ENCODE measurements around the gene BAIAP3. TPM values are rescaled to one million over a fixed set of nuclear protein-coding genes. Genes with fewer than 3 reads are reported as not detected.
"Not testable (repeated sequence)": the region's sequence is repeated elsewhere in the genome, so short reads cannot be mapped to it uniquely, and the experiment has no call there.

Gene BAIAP3
- polyA plus RNA-seq, 1 donor from 2014 or later, result 65.2 TPM

- Histone ChIP-seq H3K4me3 (ENCODE audit: low read length) (no peak overlapping the region), H3F3A (ENCODE audit: insufficient read depth, low read length, poor library complexity, severe bottlenecking) (no peaks in the 10 kb centered on the region), H3K36me3 (ENCODE audit: insufficient read depth, low read length) (no peaks in the 10 kb centered on the region), H3K79me2 (replicated peaks; ENCODE audit: insufficient read depth, low read length) (no peaks in the 10 kb centered on the region), H3K27ac (ENCODE audit: low read length) (no peak overlapping the region), H3K9ac (ENCODE audit: low read length) (no peak overlapping the region), H3K27me3 (ENCODE audit: insufficient read depth, low read depth, low read length) (no peaks in the 10 kb centered on the region), H3K4me2 (ENCODE audit: low read length) (no peak overlapping the region), H2AFZ (ENCODE audit: low read depth, low read length) (no peak overlapping the region), H4K20me1 (ENCODE audit: insufficient read depth) (no peaks in the 10 kb centered on the region), H3K9me3 (ENCODE audit: low read length) (no peaks in the 10 kb centered on the region), H3K9me2 (ENCODE audit: insufficient read depth, low read length) (no peaks in the 10 kb centered on the region)
- no peak for TF ChIP-seq REST (IDR thresholded peaks at IDR 0.05; ENCODE audit: borderline replicate concordance)
- no peak for TF ChIP-seq POLR2AphosphoS5 (IDR thresholded peaks at IDR 0.05)
- TF ChIP-seq RAD21 (conservative IDR thresholded peaks at IDR 0.05), result no peak
- TF ChIP-seq EZH2 (IDR thresholded peaks at IDR 0.05; ENCODE audit: borderline replicate concordance, insufficient read depth, low read length, poor library complexity, severe bottlenecking), result no peak
- TF ChIP-seq SMC3 (conservative IDR thresholded peaks at IDR 0.05; ENCODE audit: poor library complexity), result no peak
- TF ChIP-seq TAF1 (IDR thresholded peaks at IDR 0.05; ENCODE audit: low read depth), result no peak
- no peak for TF ChIP-seq EP300 (conservative IDR thresholded peaks at IDR 0.05; ENCODE audit: poor library complexity, severe bottlenecking)
Measured at GRCh38 chr16:1293921-1294656, 39.4 kb upstream of the BAIAP3 start.

- Histone ChIP-seq H3K9me3 (ENCODE audit: low read length) (no peaks in the 10 kb centered on the region), H4K20me1 (ENCODE audit: insufficient read depth) (no peaks in the 10 kb centered on the region), H3K4me2 (ENCODE audit: low read length) (no peak overlapping the region), H2AFZ (ENCODE audit: low read depth, low read length) (no peak overlapping the region), H3K27ac (ENCODE audit: low read length) (no peak overlapping the region), H3F3A (ENCODE audit: insufficient read depth, low read length, poor library complexity, severe bottlenecking) (no peaks in the 10 kb centered on the region), H3K9ac (ENCODE audit: low read length) (no peak overlapping the region), H3K4me3 (ENCODE audit: low read length) (no peak overlapping the region), H3K36me3 (ENCODE audit: insufficient read depth, low read length) (no peaks in the 10 kb centered on the region), H3K79me2 (replicated peaks; ENCODE audit: insufficient read depth, low read length) (no peaks in the 10 kb centered on the region), H3K9me2 (ENCODE audit: insufficient read depth, low read length) (no peaks in the 10 kb centered on the region), H3K27me3 (ENCODE audit: insufficient read depth, low read depth, low read length) (no peaks in the 10 kb centered on the region)
- TF ChIP-seq EZH2 (IDR thresholded peaks at IDR 0.05; ENCODE audit: borderline replicate concordance, insufficient read depth, low read length, poor library complexity, severe bottlenecking) (no peak), CTCF (IDR thresholded peaks at IDR 0.05; ENCODE audit: poor library complexity, severe bottlenecking) (no peak), SMC3 (conservative IDR thresholded peaks at IDR 0.05; ENCODE audit: poor library complexity) (no peak), RAD21 (conservative IDR thresholded peaks at IDR 0.05) (no peak), MXI1 (conservative IDR thresholded peaks at IDR 0.05; ENCODE audit: poor library complexity, severe bottlenecking) (no peak), REST (IDR thresholded peaks at IDR 0.05; ENCODE audit: borderline replicate concordance) (no peak), TAF1 (IDR thresholded peaks at IDR 0.05; ENCODE audit: low read depth) (no peak), EP300 (conservative IDR thresholded peaks at IDR 0.05; ENCODE audit: poor library complexity, severe bottlenecking) (no peak), POLR2AphosphoS5 (IDR thresholded peaks at IDR 0.05) (no peak)
Measured at GRCh38 chr16:1295465-1295864, 38.0 kb upstream of the BAIAP3 start.

GRCh38 chr16:1296688-1297017 is 36.8 kb upstream of the BAIAP3 start:
- not testable (repeated sequence) for H3K9me3 ChIP-seq (ENCODE audit: low read length); H3K4me2 ChIP-seq (ENCODE audit: low read length); H3K79me2 ChIP-seq (replicated peaks; ENCODE audit: insufficient read depth, low read length); H4K20me1 ChIP-seq (ENCODE audit: insufficient read depth); H3K36me3 ChIP-seq (ENCODE audit: insufficient read depth, low read length); H3K9ac ChIP-seq (ENCODE audit: low read length); H2AFZ ChIP-seq (ENCODE audit: low read depth, low read length); H3K27me3 ChIP-seq (ENCODE audit: insufficient read depth, low read depth, low read length); H3K27ac ChIP-seq (ENCODE audit: low read length); H3F3A ChIP-seq (ENCODE audit: insufficient read depth, low read length, poor library complexity, severe bottlenecking); H3K4me3 ChIP-seq (ENCODE audit: low read length); H3K9me2 ChIP-seq (ENCODE audit: insufficient read depth, low read length)

Data from neural cell (in vitro differentiated cells).